HG02943 (cell line): ENCODE measurements around the gene LMNTD2.
"Not testable (repeated sequence)": the region's sequence is repeated elsewhere in the genome, so short reads cannot be mapped to it uniquely, and the experiment has no call there.

Experiments
- ATAC-seq: cut with Tn5 transposase; IDR thresholded peaks from one replicate; pipeline ENCODE4 v1.9.1; 2021; ENCODE audit warnings: mild to moderate bottlenecking, low read depth, moderate library complexity; ENCODE audit not compliant: unreplicated experiment

Gene LMNTD2

GRCh38 chr11:587546-587945 lies 27.0 kb upstream of the LMNTD2 start:
- no peak for ATAC-seq

DNA sequence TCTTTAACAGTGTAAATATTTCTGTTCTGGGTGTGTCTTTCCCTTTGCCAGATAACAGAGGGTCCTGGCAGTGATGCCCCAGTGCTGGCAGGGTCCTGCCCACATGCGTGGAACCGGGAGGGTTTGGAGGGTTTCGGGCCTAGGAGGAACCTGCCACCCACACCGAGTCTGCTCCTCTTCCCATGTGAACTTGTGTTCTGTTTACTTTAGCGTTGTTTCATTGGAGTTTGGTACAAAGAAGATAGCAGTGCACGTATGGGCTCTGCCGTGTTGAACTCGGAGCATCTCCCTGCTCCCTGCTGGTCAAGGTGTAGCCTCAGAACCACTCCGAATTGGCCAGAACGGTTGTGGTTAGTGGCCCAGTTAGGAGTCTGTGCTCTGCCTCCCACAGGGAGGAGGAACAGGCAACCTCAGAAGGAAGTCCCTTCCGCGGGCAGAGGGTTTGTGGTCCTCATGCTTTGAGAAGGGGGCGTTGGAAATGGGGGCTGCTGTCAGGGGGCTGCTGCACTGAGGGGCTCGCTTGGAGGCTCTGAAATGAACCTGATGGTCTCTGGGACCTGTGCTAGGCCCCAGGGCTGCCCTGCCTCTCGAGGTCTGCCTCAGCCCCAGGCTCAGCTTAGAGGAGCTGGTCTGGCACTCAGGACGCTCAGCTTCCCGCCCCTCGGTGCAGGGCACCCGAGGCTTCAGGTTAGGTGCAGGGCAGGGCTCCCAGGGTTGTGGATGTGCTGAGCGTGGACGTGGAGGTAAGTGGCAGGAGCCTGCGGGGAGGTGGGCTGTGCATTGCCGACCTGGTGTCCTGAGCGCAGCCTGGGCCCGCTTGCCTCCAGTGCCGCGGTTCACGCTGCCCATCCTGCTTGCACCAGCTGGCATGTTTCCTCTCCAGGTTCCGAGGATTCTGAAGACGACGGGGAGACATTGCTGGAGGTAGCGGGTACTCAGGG lies 26.1 kb upstream of the LMNTD2 start:
- no peak for ATAC-seq

GRCh38 chr11:584287-584686 lies 23.7 kb upstream of the LMNTD2 start:
- no peak for ATAC-seq

- no peak for ATAC-seq
Observed at GRCh38 chr11:581752-582151, 21.2 kb upstream of the LMNTD2 start.

GRCh38 chr11:581342-581741 lies 20.8 kb upstream of the LMNTD2 start:
- no peak for ATAC-seq

- no peak for ATAC-seq
Observed at GRCh38 chr11:579830-580601, 19.5 kb upstream of the LMNTD2 start.

DNA sequence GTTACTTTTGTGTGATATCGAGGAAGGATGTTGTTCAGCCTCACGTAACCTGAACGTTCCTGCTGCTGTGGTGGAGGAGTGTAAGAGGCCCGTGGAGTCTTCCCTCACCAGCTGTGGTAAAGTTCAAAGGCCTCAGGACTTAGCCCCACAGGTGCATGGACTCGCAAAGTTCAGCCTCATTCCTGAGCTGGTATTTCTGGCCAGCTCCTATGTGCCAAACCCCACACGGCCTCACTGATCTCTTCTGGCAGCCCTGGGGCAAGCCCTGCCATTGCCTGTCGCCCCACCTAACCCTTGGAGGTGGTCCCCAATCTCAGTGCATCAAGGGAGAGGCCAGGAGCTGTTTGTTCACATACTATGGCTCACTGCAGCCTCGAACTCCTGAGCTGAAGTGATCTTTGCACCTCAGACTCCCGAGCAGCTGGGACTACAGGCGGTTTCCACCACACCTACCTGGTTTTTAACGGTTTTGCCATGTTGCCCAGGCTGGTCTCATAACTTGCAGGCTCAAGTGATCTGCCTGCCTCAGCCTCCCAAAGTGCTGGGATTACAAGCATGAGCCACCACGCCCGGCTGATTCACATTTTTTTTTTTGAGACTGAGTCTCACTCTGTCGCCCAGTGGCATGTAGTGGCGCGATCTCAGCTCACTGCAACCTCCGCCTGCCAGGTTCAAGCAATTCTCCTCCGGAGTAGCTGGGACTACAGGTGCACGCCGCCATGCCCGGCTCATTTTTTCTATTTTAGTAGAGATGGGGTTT lies 17.9 kb upstream of the LMNTD2 start:
- ATAC-seq: no peak

DNA sequence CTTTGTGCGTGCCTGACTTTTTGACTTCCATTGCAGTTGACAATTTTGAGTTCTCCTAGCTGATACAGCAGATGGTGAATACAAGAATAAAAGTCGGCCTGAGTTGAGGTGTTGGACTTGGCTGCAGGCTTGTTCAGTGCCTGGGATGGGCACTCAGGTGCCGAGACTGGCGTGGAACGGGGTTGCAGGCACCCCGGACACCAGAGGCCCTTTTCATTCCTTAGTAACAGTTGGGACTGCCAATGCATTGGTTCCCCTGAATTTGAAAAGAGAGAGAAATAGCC lies 17.0 kb upstream of the LMNTD2 start:
- ATAC-seq: no peak

- no peak for ATAC-seq
Observed at GRCh38 chr11:576811-577610, 16.5 kb upstream of the LMNTD2 start.

- ATAC-seq: peak; percentile 76
Observed at GRCh38 chr11:575996-576768, 15.6 kb upstream of the LMNTD2 start, which contains the start of gene PHRF1. TSS of gene PHRF1 (plus strand) at chr11:576470. CDS start at chr11:581513, 5,043 bp downstream.

DNA sequence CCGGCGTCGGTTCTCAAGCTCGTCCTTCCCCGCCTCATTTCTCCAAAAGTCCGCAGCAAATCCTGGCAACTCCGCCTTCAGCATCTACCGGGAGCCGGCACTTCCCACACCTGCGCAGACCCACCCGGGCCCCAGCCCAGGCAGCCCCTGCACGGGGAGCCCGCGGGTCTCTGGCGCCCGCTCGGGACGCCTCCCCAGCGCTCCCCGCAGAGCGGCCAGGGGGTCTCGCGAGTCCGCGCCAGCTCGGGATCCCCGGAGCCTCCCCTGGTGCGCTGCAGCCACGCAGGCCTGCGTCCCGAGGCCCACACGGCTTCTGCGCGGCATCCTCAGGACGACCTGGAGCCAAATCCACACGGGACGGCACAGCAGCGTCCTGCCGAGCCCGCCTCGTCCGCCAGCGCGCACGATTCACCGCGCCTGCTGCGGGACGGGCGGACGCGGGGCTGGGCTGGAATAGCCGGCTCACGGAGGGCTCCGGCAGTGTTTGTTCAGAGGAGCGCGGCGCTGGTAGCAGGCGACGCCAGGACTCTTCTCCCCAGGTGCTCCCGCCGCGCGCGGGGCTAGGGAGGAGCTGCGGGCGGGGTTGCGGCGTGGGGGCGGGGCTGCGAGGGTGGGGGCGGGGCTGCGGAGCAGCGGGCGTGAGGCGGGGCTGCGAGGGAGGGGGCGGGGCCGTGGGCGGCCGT lies 14.9 kb upstream of the LMNTD2 start:
- peak; percentile 31 for ATAC-seq

GRCh38 chr11:574632-575312 lies 14.2 kb upstream of the LMNTD2 start:
- ATAC-seq: no peak

GRCh38 chr11:574031-574570 lies 13.6 kb upstream of the LMNTD2 start:
- ATAC-seq: not testable (repeated sequence)

- ATAC-seq: no peak
Observed at GRCh38 chr11:573146-573759, 12.7 kb upstream of the LMNTD2 start.

GRCh38 chr11:571802-572185 lies 11.3 kb upstream of the LMNTD2 start:
- no peak for ATAC-seq

GRCh38 chr11:569158-569885 lies 8.8 kb upstream of the LMNTD2 start:
- no peak for ATAC-seq
